MM.1S (cell line): Measurements from ENCODE around the gene PREX1.

Source experiments
- DNase-seq: peaks from one replicate; pipeline ENCODE4 v3.0.0-alpha.2; 2015
- H2AFZ ChIP-seq: fragments of 300-600 bp; sonication (generic); 2 replicates; pipeline ENCODE4 v1.6.0; 2016; ENCODE audit warnings: antibody characterized with exemption, low read length
- H3F3A ChIP-seq: fragments of 300-600 bp; sonication (generic); 2 replicates; pipeline ENCODE4 v1.6.1; 2016; ENCODE audit warnings: mild to moderate bottlenecking, antibody characterized with exemption, low read length, moderate library complexity, mixed read lengths; ENCODE audit not compliant: insufficient read depth
- H3K27ac ChIP-seq: fragments of 300-600 bp; sonication (generic); 2 replicates; pipeline ENCODE4 v1.5.1; 2016; ENCODE audit warnings: mild to moderate bottlenecking, low read length
- H3K27me3 ChIP-seq: fragments of 300-600 bp; sonication (generic); replicated peaks from 2 replicates; pipeline ENCODE4 v1.6.0; 2016; ENCODE audit warnings: low read length; ENCODE audit not compliant: insufficient read depth
- H3K36me3 ChIP-seq: fragments of 300-600 bp; sonication (generic); replicated peaks from 2 replicates; pipeline ENCODE4 v1.6.1; 2016; ENCODE audit warnings: mild to moderate bottlenecking, low read length, mixed read lengths; ENCODE audit not compliant: insufficient read depth
- H3K4me1 ChIP-seq: fragments of 300-600 bp; sonication (generic); 2 replicates; pipeline ENCODE4 v1.6.1; 2016; ENCODE audit warnings: low read length, mixed read lengths
- H3K4me2 ChIP-seq: fragments of 300-600 bp; sonication (generic); 2 replicates; pipeline ENCODE4 v1.6.0; 2016; ENCODE audit warnings: low read depth, low read length
- H3K4me3 ChIP-seq: fragments of 300-600 bp; sonication (generic); 2 replicates; pipeline ENCODE4 v1.5.1; 2016; ENCODE audit warnings: low read length, mixed read lengths
- H3K79me2 ChIP-seq: fragments of 300-600 bp; sonication (generic); 2 replicates; pipeline ENCODE4 v1.6.1; 2016; ENCODE audit warnings: mixed run types, low read length, mixed read lengths
- H3K9ac ChIP-seq: fragments of 300-600 bp; sonication (generic); 2 replicates; pipeline ENCODE4 v1.6.1; 2016; ENCODE audit warnings: low read length, mixed read lengths
- H3K9me2 ChIP-seq: fragments of 300-600 bp; sonication (generic); replicated peaks from 2 replicates; pipeline ENCODE4 v1.6.1; 2016; ENCODE audit warnings: mild to moderate bottlenecking, low read length, mixed read lengths; ENCODE audit not compliant: insufficient read depth
- H3K9me3 ChIP-seq: fragments of 300-600 bp; sonication (generic); replicated peaks from 2 replicates; pipeline ENCODE4 v1.6.1; 2016; ENCODE audit warnings: mild to moderate bottlenecking, low read length, mixed read lengths; ENCODE audit not compliant: insufficient read depth
- H4K20me1 ChIP-seq: fragments of 300-600 bp; sonication (generic); 2 replicates; pipeline ENCODE4 v1.6.1; 2016; ENCODE audit warnings: mild to moderate bottlenecking, low read length, moderate library complexity, mixed read lengths; ENCODE audit not compliant: insufficient read depth
- EZH2 ChIP-seq: fragments of 300-600 bp; sonication (generic); optimal IDR thresholded peaks from 2 replicates; pipeline ENCODE3; 2017; ENCODE audit warnings: low read depth, mild to moderate bottlenecking, antibody characterized with exemption, low read length, mixed read lengths
- EZH2phosphoT487 ChIP-seq: fragments of 300-600 bp; sonication (generic); IDR thresholded peaks from 2 replicates; pipeline ENCODE4 v1.6.1; 2018; ENCODE audit warnings: antibody characterized with exemption, low read length
- TF ChIP-seq, protein P1 (sequence below): fragments of 300-600 bp; sonication (generic); IDR thresholded peaks from 2 replicates; pipeline ENCODE4 v1.5.1; 2016; ENCODE audit warnings: antibody characterized with exemption, low read length, mixed read lengths

Gene PREX1

DNA sequence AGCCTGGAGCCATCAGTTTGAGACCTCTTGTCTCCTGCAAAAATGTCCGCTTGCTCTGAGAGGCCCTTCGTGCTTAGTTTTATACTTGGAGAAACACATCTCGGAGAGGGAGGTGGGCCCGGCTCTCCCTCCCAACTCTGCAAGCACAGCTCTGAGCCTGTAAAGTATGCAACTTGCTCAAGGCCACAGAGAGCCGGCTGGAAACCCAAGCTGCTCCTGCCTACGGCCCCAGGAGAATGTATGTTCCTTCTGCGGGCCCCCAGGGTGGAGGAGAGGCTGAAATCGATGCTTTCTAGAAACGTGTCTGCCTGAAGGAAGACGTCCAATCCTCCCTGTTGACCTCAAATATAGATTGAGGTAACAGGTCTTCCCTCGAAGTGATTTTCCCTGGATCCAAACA, 205.4 kb downstream of the PREX1 start:
- no peak overlapping the region for H3K27ac ChIP-seq
- H3K9ac ChIP-seq = no peak overlapping the region
- H3K9me3 ChIP-seq = no peaks in the 10 kb centered on the region
- H3K4me2 ChIP-seq = no peak overlapping the region
- no peaks in the 10 kb centered on the region for H3K79me2 ChIP-seq
- no peaks in the 10 kb centered on the region for H3K27me3 ChIP-seq
- TF ChIP-seq EZH2 (no peak), EZH2phosphoT487 (no peak)
- TF ChIP-seq, protein P1, sequence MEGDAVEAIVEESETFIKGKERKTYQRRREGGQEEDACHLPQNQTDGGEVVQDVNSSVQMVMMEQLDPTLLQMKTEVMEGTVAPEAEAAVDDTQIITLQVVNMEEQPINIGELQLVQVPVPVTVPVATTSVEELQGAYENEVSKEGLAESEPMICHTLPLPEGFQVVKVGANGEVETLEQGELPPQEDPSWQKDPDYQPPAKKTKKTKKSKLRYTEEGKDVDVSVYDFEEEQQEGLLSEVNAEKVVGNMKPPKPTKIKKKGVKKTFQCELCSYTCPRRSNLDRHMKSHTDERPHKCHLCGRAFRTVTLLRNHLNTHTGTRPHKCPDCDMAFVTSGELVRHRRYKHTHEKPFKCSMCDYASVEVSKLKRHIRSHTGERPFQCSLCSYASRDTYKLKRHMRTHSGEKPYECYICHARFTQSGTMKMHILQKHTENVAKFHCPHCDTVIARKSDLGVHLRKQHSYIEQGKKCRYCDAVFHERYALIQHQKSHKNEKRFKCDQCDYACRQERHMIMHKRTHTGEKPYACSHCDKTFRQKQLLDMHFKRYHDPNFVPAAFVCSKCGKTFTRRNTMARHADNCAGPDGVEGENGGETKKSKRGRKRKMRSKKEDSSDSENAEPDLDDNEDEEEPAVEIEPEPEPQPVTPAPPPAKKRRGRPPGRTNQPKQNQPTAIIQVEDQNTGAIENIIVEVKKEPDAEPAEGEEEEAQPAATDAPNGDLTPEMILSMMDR = no peak
- H3K4me3 ChIP-seq = no peak overlapping the region
- no peak for DNase-seq
- no peaks in the 10 kb centered on the region for H3F3A ChIP-seq
- no peak overlapping the region for H2AFZ ChIP-seq
- peaks cover 5% of the 10 kb centered on the region; the same call in 1 of the 2 replicates for H3K4me1 ChIP-seq
- H4K20me1 ChIP-seq = no peaks in the 10 kb centered on the region
- H3K36me3 ChIP-seq = no peaks in the 10 kb centered on the region
- no peaks in the 10 kb centered on the region for H3K9me2 ChIP-seq

DNA sequence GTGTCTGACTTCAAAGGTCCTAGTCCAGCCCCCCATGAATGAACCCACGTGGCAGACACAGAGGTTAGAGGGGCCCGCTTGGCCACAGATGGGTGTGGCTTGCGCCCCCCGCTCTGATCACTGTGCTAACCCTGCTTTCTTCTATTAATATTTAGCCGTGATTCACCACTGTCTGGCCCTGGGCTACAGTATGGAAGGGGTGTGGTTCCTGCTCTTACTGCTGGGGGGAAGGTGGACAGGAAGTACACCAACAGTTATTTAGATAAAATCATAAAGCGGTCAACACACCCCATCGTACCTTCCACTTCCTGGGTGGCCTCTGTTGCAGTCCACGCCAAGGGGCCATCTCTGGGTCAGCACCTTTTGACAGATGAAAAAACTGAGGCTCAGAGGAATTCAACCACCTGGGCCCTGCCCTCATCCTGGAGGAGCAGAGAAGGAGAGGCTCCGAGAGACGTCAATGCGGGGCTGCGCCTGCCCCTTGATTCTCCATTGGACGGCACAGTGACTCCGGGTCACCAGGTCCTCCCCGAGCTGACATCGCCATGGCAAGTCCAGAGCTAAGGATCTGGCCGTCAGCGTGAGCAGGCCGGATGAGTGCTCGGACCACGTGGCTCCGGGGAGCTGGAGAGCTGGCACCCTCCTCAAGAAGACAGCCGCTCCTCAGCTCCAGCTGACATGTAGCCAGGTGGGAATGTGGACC, 206.3 kb downstream of the PREX1 start:
- Histone ChIP-seq H3K4me1 (peaks cover 5% of the 10 kb centered on the region; the same call in 1 of the 2 replicates), H2AFZ (peak overlapping the region; percentile 46), H3K36me3 (no peaks in the 10 kb centered on the region), H3K4me2 (peak overlapping the region; percentile 82), H3K27me3 (no peaks in the 10 kb centered on the region), H3K9me2 (no peaks in the 10 kb centered on the region), H3K9me3 (no peaks in the 10 kb centered on the region), H3K79me2 (no peaks in the 10 kb centered on the region), H3K4me3 (peak overlapping the region; percentile 51), H3F3A (no peaks in the 10 kb centered on the region), H3K9ac (no peak overlapping the region), H4K20me1 (no peaks in the 10 kb centered on the region), H3K27ac (no peak overlapping the region)
- no peak for TF ChIP-seq EZH2phosphoT487
- TF ChIP-seq, protein P1 = no peak
- TF ChIP-seq EZH2 = no peak
- DNase-seq = no peak

DNA sequence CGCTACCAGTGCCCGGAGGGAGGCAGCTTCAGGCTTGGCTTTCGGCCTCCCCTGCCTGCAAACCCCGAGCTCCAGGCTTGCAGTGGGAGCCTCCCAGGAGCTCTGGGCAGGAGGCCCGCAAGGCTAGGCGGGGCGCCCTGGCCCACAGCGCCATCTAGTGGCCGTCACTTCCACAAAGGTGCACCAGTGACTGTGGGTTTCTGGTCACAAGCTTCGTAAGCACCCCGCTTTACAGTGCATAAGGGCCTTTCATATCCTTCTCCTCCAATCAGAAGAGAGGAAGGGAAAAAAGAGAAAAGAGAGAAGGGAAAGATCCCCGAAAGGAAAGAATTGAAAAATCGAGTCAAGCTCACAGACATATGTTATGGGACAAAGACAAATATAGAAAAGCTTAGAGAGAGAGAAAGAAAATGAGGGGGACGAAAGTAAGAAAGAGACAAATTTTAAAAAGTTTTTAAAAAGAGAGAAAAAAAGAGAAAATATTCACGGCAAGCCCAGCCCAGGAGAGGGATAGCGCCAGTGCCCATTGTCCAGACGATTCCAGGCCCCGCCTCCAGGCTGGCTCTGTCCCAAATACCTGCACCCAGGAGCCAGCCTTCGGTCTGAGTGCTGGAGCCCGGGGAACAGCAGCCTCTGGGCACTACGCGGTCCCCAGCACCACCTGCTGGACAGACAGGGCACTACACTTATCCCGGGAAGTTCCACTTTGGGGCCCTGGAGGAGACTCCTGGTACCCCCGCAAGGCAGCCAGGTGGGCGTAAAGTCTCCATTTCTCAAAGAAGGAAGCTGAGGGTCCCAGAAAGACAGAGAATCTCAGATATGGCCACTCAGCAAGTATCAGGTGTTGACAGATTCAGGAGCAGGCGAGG, 207.1 kb downstream of the PREX1 start:
- H3K9ac ChIP-seq = peak overlapping the region; percentile 42; the same call in 1 of the 2 replicates
- no peaks in the 10 kb centered on the region for H3K9me3 ChIP-seq
- H3K27me3 ChIP-seq = no peaks in the 10 kb centered on the region
- H2AFZ ChIP-seq = peak overlapping the region; percentile 46
- H3K9me2 ChIP-seq = no peaks in the 10 kb centered on the region
- H4K20me1 ChIP-seq = no peaks in the 10 kb centered on the region
- peak overlapping the region; percentile 82 for H3K4me2 ChIP-seq
- no peak overlapping the region for H3K27ac ChIP-seq
- H3K36me3 ChIP-seq = no peaks in the 10 kb centered on the region
- H3K4me3 ChIP-seq = peak overlapping the region; percentile 51
- H3K4me1 ChIP-seq = peaks cover 5% of the 10 kb centered on the region; the same call in 1 of the 2 replicates
- no peaks in the 10 kb centered on the region for H3F3A ChIP-seq
- DNase-seq = peak; percentile 82
- no peaks in the 10 kb centered on the region for H3K79me2 ChIP-seq
- TF ChIP-seq, protein P1 = peak; percentile 82
- no peak for TF ChIP-seq EZH2phosphoT487
